ENCODE data around the gene PIANP.

DNA sequence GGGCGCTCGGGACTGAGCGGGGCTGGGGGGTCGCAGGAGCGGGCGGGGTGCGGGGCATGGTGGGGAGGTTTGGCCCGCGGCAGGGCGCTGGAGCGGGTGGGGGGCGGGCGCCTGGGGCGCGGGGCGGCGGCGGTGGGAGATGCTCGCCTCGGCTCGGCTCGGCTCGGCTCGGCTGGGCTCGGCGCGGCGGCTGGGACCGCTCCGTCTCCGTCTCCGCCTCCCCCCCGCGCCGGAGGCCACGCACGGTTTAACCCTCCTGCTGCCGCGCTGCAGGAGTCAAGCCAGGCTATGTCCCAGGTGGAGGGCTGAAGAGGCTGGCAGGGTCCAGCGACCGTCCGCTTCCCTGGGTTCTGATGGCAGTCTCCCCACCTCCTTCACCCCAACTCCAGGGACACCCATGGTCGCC is at the start of gene PIANP:
- TF ChIP-seq, protein P1, sequence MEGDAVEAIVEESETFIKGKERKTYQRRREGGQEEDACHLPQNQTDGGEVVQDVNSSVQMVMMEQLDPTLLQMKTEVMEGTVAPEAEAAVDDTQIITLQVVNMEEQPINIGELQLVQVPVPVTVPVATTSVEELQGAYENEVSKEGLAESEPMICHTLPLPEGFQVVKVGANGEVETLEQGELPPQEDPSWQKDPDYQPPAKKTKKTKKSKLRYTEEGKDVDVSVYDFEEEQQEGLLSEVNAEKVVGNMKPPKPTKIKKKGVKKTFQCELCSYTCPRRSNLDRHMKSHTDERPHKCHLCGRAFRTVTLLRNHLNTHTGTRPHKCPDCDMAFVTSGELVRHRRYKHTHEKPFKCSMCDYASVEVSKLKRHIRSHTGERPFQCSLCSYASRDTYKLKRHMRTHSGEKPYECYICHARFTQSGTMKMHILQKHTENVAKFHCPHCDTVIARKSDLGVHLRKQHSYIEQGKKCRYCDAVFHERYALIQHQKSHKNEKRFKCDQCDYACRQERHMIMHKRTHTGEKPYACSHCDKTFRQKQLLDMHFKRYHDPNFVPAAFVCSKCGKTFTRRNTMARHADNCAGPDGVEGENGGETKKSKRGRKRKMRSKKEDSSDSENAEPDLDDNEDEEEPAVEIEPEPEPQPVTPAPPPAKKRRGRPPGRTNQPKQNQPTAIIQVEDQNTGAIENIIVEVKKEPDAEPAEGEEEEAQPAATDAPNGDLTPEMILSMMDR (IDR thresholded peaks at IDR 0.05; ENCODE audit: insufficient read depth, low read depth, low read length), result no peak
- TF ChIP-seq EZH2 (IDR thresholded peaks at IDR 0.05; ENCODE audit: insufficient read depth, low read length), result no peak
